SW480 (cell line): ENCODE measurements around the gene SLC2A6.

Source experiments
- DNase-seq: peaks from one replicate; pipeline ENCODE4 v3.0.0-alpha.2; 2016; ENCODE audit warnings: low spot score

SLC2A6 gene

GRCh38 chr9:133515615-133516255 lies 36.8 kb upstream of the SLC2A6 start:
- no peak for DNase-seq

GRCh38 chr9:133515240-133515610 lies 36.3 kb upstream of the SLC2A6 start:
- no peak for DNase-seq

DNA sequence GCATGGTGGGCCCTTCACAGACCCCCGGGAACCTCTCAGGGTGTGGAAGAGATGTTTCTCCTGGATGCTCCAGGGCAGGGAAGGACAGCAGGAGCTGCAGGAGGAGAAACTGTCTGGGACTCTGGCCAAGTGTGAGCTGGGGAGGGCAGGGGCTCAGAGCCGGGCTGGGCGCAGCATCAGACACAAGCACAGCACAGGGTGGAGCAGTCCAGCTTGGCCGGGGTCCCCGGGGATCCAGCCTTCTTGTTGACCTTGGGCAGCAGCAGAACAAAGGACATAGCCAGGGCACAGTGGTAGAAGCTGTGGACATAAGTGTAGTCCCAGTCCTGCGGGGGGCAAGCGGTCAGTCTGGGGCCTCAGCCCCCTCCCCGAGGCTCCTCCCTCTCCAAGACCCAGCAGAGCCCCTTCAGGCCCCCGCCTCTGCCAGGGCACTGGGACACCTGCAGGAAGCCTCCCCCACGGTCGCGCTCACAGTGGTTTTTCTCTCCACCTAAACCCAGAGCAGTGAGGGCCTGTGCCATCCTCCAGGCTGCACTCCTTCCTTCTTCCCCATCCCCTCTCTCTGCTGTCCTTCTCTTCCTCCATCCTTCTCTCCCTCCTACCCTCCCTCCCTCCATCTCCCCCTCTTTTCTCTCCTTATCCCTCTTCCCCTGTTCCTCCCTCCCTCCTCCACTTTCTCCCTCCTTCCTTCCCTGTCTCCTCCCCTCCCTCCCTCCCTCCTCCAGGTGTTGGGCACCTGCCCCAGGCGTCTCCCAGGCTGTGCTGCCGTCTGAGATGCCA lies 35.8 kb upstream of the SLC2A6 start:
- DNase-seq = no peak

GRCh38 chr9:133513214-133514100 lies 34.6 kb upstream of the SLC2A6 start:
- DNase-seq = peak; percentile 44

DNA sequence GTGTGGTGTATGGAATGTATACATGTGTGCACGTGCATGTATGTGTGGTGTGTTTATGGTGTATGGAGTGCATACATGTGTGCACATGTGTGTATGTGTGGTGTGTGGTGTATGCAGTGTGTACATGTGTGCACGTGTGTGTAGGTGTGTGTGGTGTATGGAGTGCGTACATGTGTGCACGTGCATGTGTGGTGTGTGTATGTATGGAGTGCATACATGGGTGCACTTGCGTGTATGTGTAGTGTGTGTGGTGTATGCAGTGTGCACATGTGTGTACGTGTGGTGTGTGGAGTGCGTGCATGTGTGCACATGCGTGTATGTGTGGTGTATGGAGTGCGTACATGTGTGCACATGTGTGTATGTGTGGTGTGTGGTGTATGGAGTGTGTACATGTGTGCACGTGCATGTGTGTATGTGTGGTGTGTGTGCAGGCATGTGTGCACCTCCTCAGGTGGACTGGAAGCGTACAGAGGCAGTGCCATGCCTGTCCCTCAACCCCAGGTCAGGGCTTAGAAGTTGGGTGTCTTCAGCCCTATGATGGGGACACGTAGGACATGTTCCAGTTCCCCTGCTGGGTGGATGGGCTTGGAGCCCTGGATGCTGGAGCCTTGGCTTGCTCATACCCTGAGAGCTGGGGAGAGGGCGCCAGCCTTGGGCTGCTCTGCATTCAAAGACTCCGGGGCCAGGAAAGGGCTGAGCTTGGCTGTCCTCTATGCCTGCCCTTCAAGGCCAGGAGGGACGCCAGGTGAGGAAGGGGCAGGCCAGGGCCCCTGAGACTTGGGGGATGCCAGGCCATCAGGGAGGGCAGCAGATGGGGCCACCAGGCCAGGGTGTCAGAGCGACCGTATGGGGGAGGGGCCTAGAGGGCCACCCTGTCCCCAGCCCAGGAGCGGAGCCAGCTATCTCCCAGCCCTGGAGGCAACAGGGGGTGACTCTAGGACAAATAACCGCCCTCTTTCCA lies 33.6 kb upstream of the SLC2A6 start:
- DNase-seq = no peak

GRCh38 chr9:133511607-133512006 lies 32.7 kb upstream of the SLC2A6 start:
- no peak for DNase-seq

DNA sequence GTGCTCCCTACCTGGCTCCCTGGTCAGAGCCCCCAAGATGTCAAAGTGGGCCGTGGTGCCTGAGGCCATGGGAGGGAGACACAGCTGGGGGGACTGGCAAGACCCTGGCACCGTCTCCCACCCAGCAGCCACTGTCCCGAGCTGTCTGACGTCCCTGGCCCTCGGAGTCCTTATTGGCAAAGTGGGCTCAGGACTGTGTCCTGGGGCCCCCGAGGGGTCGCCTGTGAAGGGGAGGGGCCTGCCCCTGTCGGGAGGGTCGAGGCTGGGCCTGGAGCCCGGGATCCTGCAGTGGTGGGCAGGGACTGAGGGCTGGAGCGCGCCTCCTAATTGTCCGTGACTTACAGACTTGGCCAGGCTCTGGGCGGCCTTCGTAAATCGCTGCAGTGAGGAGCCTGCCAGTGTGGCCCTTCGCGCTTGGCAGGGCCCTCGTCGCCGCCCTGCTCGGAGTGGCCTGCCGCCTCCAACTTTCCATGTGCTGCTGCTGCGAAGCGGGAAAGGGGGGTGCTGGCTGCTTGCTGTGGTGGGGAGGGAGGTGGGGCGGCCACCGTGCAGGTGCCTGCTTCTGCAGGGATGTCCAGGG lies 32.1 kb upstream of the SLC2A6 start:
- no peak for DNase-seq

DNA sequence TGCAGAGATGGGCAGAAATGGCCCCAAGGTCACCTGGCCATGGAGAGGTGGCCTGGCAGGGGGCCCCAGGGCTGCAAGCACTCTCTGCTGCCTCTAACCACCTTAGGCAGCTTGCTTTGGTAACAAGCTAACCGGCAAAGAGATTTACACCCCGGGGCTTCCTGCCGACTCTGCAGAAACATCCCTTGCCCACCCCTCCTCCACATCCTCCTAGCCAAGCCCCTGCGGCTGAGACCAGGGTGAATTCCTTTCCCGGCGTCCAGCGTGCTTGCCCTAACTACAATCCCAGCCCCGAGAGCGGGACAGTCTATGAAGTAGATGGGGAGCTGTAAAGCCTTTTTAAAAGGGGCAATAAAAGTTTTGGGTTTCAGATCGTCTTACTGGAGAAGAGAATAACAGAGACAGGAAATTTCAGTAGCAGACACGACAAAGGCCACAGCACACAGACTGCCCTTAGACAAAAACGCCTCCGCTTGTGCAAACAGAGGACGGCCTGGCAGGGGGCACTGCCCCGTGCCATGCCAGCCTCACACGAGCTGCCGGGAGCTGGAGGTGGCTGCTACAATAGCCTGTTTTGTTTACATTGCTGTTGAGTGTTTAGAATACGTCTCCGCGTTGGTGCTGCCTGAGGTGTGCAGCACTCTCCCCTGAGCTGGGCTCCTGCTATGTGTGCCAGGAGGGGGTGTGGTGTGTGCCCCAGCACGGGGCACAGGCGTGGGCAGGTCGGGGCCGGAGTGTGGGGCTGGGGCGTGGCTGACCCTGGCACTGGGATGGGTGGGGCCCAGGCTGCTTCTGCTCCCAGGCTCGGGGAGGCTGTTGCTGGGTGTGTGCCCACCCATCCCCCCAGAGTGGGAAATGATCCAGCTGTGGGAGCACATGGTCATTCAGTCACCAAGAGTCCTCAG lies 30.5 kb upstream of the SLC2A6 start:
- peak; percentile 95 for DNase-seq

DNA sequence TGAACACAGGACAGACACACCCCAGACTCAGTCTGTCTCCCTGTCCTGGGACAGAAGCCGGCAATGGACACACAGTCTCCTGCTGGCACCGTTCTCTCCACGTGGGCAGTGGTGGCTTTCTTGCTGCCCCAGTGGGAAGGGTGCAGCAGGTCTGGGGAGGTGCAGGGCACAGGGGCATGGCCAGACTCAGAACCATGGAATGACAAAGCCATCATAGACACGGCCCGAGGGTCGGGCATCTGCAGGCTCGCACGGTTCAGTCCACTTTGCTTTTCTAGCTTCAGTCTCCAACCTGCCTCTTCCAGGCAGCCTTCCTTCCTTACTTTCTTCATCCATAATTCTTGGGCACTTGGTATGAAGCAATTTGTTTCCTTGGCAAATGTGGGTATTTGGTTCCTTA lies 29.1 kb upstream of the SLC2A6 start:
- DNase-seq = no peak

GRCh38 chr9:133507246-133507965 lies 28.5 kb upstream of the SLC2A6 start:
- no peak for DNase-seq

- peak; percentile 81 for DNase-seq
Observed at GRCh38 chr9:133506653-133507038, 27.7 kb upstream of the SLC2A6 start.

DNA sequence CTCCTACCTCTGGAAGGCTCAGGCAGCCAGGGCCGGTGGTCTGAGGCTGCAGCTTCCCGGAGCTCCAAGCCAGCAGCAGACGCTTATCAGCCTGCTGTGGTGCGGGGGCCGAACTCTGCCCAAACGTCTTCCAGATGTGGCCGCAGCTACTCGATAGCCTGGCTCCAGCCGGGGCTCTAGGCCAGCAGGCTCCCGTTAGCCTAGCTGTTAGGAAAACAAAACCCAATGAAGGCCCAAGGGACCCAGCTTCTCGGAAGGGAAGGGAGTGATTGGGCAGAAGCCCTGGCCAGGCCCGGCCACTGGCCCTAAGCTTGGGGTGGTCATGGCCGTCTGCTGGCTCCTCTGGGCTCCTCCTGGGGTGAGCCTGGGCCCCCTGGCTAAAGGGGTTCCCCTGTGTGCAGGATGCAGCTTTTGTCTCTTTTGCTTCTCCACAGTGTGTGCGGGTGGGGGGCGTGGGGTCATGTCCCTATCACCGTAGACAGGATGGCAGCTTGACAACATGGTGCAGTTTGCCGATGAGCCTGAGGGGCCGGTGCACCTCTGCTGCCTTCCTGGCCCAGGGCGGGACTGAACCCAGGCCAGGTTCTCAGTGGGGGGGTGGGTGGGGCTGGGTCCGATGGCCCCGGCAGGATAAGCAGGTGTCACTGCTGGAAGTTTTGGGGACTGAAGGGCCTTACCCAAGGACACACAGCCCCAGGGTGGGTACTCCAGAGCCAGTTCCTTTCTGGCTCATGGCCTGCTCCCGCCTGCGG lies 27.2 kb upstream of the SLC2A6 start:
- DNase-seq = no peak

GRCh38 chr9:133505186-133505830 lies 26.4 kb upstream of the SLC2A6 start:
- no peak for DNase-seq

DNA sequence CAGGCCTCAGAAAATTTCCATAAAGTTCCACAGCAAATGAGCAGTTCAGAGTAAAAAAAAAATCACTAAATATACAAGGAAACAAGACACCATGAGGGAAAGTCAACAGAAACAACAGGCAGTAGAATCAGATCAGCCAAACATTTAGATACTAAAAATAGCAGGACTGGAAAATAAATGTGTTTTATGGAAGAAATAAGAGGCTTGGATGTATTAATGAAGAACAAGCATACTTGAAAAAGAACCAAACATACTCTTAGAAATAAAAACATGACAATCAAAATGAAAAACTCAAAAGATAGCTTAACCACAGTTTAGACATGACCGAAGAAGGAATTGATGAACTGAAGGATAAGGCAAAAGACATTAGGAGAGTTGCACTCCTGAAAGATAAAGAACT lies 23.2 kb upstream of the SLC2A6 start:
- no peak for DNase-seq

DNA sequence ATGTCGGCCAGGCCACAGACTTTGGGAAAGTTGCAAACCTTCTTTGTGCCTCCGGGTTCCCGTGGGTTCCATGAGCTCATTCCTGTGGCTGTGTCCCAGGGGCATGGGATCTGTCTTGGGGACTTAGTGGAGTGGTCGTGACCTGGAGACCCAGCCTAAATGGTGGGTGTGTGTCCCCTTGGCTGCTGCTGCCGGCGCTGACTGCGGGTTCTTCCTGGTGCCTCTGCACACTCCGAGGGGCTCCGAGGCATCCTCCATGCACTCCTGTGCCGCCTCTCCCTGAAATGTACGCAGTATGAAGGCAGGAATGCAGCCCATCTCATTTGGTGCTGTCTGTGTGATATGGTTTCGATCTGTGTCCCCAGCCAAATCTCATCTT lies 21.0 kb upstream of the SLC2A6 start:
- no peak for DNase-seq

DNA sequence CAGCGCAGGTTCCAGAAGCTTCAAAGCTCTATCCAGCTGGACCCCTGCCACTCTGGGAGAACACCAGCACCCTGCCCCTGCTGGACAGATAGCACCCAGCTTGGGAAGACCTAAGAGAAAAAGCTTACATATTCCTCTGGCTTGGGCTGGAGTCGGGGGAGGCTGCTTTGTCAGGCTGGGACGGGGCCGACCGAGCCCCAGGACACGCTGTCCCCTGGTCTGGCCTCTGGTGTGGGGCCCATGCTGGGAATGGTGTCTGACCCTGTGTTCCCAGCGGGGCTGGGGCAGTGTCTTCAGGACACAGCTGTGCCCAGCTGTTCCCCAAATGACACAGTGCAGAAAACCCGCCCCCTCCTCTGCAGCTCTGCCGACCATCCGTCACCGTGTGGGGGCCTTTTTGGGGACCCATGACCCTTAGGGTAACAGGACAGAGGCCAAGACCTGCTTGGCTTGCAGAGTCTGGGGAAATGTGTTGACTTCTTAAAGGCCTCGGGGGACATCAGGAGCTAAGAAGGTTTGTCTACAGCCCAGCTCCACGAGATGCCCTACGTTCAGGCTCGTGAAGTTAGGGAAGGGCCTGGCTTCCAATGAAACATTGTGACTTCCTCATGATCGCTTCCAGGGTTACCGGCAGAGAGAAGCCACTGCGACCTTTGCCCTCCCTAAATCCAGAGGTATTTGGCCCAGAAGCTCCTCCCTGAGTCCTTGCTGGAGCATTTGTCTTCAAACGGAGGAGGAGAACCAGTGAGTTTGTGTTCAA lies 20.4 kb upstream of the SLC2A6 start:
- no peak for DNase-seq
